ENCODE measurements around the gene DNLZ.

Gene DNLZ

DNA sequence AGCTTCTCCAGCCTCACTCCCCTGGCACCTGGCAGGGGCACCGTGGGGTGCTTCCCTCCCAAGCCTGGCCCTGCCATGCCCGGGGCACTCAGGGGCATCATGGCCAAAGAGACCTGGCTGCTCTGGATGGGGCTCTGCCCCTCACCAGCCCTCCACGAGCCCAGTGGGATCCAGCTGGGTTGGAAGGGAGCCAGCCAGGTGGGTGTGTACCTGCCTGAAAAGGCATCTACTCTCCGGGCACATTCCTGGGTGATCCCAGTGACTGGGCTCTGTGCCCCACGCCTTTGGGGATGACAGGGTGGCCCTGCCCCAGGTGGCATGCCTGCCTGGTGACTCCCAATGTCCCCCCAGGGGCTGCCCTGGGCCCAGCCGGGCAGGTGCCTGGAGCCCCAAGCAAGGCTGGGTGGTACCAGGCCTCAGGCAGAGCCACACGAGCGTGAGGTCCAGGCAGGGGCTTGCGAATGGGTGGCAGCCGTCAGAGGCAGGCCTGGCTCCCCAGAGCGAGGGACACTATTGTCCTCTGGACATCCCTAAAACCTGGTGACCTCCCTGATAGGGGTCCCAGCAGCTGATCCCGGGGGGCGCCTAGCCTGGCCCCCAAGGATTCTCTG lies 35.4 kb downstream of the DNLZ start:
- Histone ChIP-seq H3K9ac (ENCODE audit: low read length) (no peak overlapping the region), H3K36me3 (ENCODE audit: low read length) (no peaks in the 10 kb centered on the region), H3K4me3 (ENCODE audit: insufficient read depth, low read length, poor library complexity, severe bottlenecking) (no peak overlapping the region), H3F3A (ENCODE audit: insufficient read depth) (no peaks in the 10 kb centered on the region), H3K9me2 (replicated peaks; ENCODE audit: insufficient read depth, low read length) (no peaks in the 10 kb centered on the region), H3K9me3 (ENCODE audit: insufficient read depth, low read length) (no peaks in the 10 kb centered on the region), H3K79me2 (ENCODE audit: insufficient read depth, low read length) (no peaks in the 10 kb centered on the region), H3K4me2 (ENCODE audit: low read depth, low read length, poor library complexity, severe bottlenecking) (no peak overlapping the region), H2AFZ (ENCODE audit: low read depth, low read length, severe bottlenecking) (no peak overlapping the region), H3K27ac (ENCODE audit: low read depth, low read length) (no peak overlapping the region), H3K27me3 (ENCODE audit: low read length) (no peaks in the 10 kb centered on the region), H4K20me1 (ENCODE audit: low read depth, low read length) (no peaks in the 10 kb centered on the region)
- TF ChIP-seq, protein P1, sequence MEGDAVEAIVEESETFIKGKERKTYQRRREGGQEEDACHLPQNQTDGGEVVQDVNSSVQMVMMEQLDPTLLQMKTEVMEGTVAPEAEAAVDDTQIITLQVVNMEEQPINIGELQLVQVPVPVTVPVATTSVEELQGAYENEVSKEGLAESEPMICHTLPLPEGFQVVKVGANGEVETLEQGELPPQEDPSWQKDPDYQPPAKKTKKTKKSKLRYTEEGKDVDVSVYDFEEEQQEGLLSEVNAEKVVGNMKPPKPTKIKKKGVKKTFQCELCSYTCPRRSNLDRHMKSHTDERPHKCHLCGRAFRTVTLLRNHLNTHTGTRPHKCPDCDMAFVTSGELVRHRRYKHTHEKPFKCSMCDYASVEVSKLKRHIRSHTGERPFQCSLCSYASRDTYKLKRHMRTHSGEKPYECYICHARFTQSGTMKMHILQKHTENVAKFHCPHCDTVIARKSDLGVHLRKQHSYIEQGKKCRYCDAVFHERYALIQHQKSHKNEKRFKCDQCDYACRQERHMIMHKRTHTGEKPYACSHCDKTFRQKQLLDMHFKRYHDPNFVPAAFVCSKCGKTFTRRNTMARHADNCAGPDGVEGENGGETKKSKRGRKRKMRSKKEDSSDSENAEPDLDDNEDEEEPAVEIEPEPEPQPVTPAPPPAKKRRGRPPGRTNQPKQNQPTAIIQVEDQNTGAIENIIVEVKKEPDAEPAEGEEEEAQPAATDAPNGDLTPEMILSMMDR (IDR thresholded peaks at IDR 0.05; ENCODE audit: insufficient read depth, low read length, poor library complexity, severe bottlenecking) = no peak
- TF ChIP-seq EZH2phosphoT487 (conservative IDR thresholded peaks at IDR 0.05; ENCODE audit: low read length) = no peak

- no peak within 1 kb of the TSS for H3K4me3 ChIP-seq (ENCODE audit: insufficient read depth, low read length, poor library complexity, severe bottlenecking)
- no peaks in the 10 kb centered on the region for H3K9me3 ChIP-seq (ENCODE audit: insufficient read depth, low read length)
- no peak within 1 kb of the TSS for H2AFZ ChIP-seq (ENCODE audit: low read depth, low read length, severe bottlenecking)
- H4K20me1 ChIP-seq (ENCODE audit: low read depth, low read length) = no peaks in the 10 kb centered on the region
- no peaks in the 10 kb centered on the region for H3K36me3 ChIP-seq (ENCODE audit: low read length)
- H3K27me3 ChIP-seq (ENCODE audit: low read length) = no peaks in the 10 kb centered on the region
- no peaks in the 10 kb centered on the region for H3F3A ChIP-seq (ENCODE audit: insufficient read depth)
- no peaks in the 10 kb centered on the region for H3K79me2 ChIP-seq (ENCODE audit: insufficient read depth, low read length)
- H3K27ac ChIP-seq (ENCODE audit: low read depth, low read length) = no peak within 1 kb of the TSS
- H3K9me2 ChIP-seq (replicated peaks; ENCODE audit: insufficient read depth, low read length) = no peaks in the 10 kb centered on the region
- H3K4me2 ChIP-seq (ENCODE audit: low read depth, low read length, poor library complexity, severe bottlenecking) = no peak within 1 kb of the TSS
- no peak for TF ChIP-seq EZH2phosphoT487 (conservative IDR thresholded peaks at IDR 0.05; ENCODE audit: low read length)
- TF ChIP-seq, protein P1 (IDR thresholded peaks at IDR 0.05; ENCODE audit: insufficient read depth, low read length, poor library complexity, severe bottlenecking) = no peak
- no peak within 1 kb of the TSS for H3K9ac ChIP-seq (ENCODE audit: low read length)
These were observed 36.1 kb downstream of the DNLZ start, which contains the start of gene GPSM1 for GRCh38 chr9:136327304-136327974. Gene GPSM1 (plus strand): TSS chr9:136327539. CDS start chr9:136327696, 157 bp downstream.

GRCh38 chr9:136326761-136327303 lies 36.7 kb downstream of the DNLZ start:
- Histone ChIP-seq H3K9ac (ENCODE audit: low read length) (no peak overlapping the region), H3K36me3 (ENCODE audit: low read length) (no peaks in the 10 kb centered on the region), H3K4me3 (ENCODE audit: insufficient read depth, low read length, poor library complexity, severe bottlenecking) (no peak overlapping the region), H2AFZ (ENCODE audit: low read depth, low read length, severe bottlenecking) (no peak overlapping the region), H3K4me2 (ENCODE audit: low read depth, low read length, poor library complexity, severe bottlenecking) (no peak overlapping the region), H3K27me3 (ENCODE audit: low read length) (no peaks in the 10 kb centered on the region), H3K79me2 (ENCODE audit: insufficient read depth, low read length) (no peaks in the 10 kb centered on the region), H3K9me2 (replicated peaks; ENCODE audit: insufficient read depth, low read length) (no peaks in the 10 kb centered on the region), H3K27ac (ENCODE audit: low read depth, low read length) (no peak overlapping the region), H3K9me3 (ENCODE audit: insufficient read depth, low read length) (no peaks in the 10 kb centered on the region), H4K20me1 (ENCODE audit: low read depth, low read length) (no peaks in the 10 kb centered on the region), H3F3A (ENCODE audit: insufficient read depth) (no peaks in the 10 kb centered on the region)
- TF ChIP-seq, protein P1 (IDR thresholded peaks at IDR 0.05; ENCODE audit: insufficient read depth, low read length, poor library complexity, severe bottlenecking) = no peak
- TF ChIP-seq EZH2phosphoT487 (conservative IDR thresholded peaks at IDR 0.05; ENCODE audit: low read length) = no peak
